Measurements from ENCODE around the gene RAB4B. TPM values are rescaled to one million over a fixed set of nuclear protein-coding genes. Genes with fewer than 3 reads are reported as not detected.
"Not testable (repeated sequence)": the region's sequence is repeated elsewhere in the genome, so short reads cannot be mapped to it uniquely, and the experiment has no call there.

The RAB4B gene, protein sequence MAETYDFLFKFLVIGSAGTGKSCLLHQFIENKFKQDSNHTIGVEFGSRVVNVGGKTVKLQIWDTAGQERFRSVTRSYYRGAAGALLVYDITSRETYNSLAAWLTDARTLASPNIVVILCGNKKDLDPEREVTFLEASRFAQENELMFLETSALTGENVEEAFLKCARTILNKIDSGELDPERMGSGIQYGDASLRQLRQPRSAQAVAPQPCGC
- 10 to 100 TPM; 38.0 to 41.7 TPM for total RNA-seq

DNA sequence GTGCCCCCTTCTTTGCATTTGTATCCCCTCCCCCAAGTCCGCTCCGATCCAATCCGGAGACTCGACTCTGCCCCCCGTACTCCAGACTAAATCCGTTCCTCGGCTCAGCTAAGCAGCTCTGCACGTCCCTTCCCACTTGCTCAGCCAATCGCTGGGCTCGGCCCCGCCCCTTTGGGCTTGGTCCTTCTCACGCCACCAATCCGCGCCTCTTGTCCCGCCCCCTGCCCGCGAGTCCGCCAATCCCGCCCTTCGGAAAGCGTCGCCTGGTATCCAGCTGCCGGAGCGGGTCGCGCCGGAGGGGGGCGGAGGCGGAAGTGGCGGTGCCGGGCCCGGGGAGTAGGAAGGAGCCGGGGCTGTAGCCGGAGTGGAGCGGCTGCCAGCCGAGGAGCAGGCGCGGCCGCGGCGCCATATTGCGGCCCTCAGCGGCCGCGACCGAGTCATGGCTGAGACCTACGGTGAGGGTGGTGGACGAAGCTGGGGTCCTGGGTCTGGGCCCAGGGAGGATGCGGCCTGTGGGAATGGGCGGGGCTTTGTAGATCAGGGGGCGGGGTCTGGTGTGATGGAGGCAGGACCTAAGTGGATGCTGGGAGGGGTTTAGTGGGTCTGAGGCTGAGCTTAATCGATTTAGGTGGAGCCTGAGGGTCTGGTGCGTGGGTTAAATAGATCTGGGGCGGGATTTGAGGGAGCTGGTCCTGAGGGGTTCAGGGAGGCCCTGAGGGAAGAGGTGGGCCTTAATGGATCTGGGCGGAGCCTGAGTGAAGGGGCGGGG lies at the start of gene RAB4B:
RAB4B (plus strand) TSS at position 311 of the 769 bp plus-strand sequence; CDS start at position 440, 129 bp downstream.
- Mint-ChIP-seq H3K4me3 (peak within 1 kb of the TSS; percentile 91), H3K27me3 (no peaks in the 10 kb centered on the region), H3K36me3 (peaks cover 8% of the 10 kb centered on the region), H3K9me3 (no peaks in the 10 kb centered on the region), H3K4me1 (ENCODE audit: low read depth) (peaks cover 37% of the 10 kb centered on the region), H3K27ac (peak within 1 kb of the TSS; percentile 92)
- DNase-seq, result peak; percentile 100
- intact Hi-C loops (cut with micrococcal nuclease), result loop anchor here (1.0 to 2.0 kb wide), 7 partner anchors 20 to 163 kb away; partner anchors contain the start of genes ACTMAP and COQ8B
- ChIA-PET CTCF (interaction anchor here (0.9 to 3.0 kb wide), 14 partner anchors 18 to 531 kb away, joined by 3 to 38 read pairs (median 7); partner anchors contain the start of genes ACTMAP and EGLN2), POLR2A (interaction anchor here (0.9 to 3.9 kb wide), 14 partner anchors 15 to 485 kb away, joined by 3 to 54 read pairs (median 5); partner anchors contain the start of genes ACTMAP, COQ8B, EGLN2 and ITPKC)

- H3K4me1 Mint-ChIP-seq (ENCODE audit: low read depth); H3K4me3 Mint-ChIP-seq; H3K9me3 Mint-ChIP-seq; POLR2A ChIA-PET; H3K27ac Mint-ChIP-seq; DNase-seq; intact Hi-C loops (cut with micrococcal nuclease); H3K27me3 Mint-ChIP-seq: not testable (repeated sequence)
- peaks cover 37% of the 10 kb centered on the region for H3K36me3 Mint-ChIP-seq
- CTCF ChIA-PET, result interaction anchor here (0.8 kb wide), 1 partner anchor 95 kb away, joined by 3 read pairs; no protein-coding TSS in a partner anchor
These were observed 48.0 kb upstream of the RAB4B start for GRCh38 chr19:40730065-40730464.

DNA sequence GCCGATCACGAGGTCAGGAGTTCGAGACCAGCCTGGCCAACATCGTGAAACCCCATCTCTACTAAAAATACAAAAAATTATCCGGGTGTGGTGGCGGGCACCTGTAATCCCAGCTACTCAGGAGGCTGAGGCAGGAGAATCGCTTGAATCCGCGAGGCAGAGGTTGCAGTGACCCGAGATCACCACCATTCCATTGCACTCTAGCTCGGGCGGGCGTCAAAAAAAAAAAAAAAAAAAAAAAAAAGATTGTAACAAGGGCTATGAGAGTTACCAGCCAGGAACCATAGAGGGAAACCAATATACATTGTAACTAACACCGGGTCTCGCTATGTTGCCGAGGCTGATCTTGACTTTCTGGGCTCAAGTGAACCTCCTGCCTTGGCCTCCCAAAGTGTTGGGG lies 45.7 kb upstream of the RAB4B start:
- H3K36me3 Mint-ChIP-seq, result peaks cover 28% of the 10 kb centered on the region
- POLR2A ChIA-PET; H3K9me3 Mint-ChIP-seq; DNase-seq; H3K27me3 Mint-ChIP-seq; intact Hi-C loops (cut with micrococcal nuclease); H3K27ac Mint-ChIP-seq; H3K4me1 Mint-ChIP-seq (ENCODE audit: low read depth); H3K4me3 Mint-ChIP-seq; CTCF ChIA-PET: not testable (repeated sequence)

- ChIA-PET CTCF (interaction anchor here (1.0 to 1.5 kb wide), 3 partner anchors 11 to 99 kb away, joined by 3 to 6 read pairs (median 4); no protein-coding TSS in a partner anchor), POLR2A (no interaction called here)
- DNase-seq, result no peak
- Mint-ChIP-seq H3K9me3 (no peaks in the 10 kb centered on the region), H3K36me3 (peaks cover 28% of the 10 kb centered on the region), H3K4me1 (ENCODE audit: low read depth) (no peaks in the 10 kb centered on the region), H3K27me3 (no peaks in the 10 kb centered on the region), H3K27ac (no peak overlapping the region), H3K4me3 (no peak overlapping the region)
- intact Hi-C loops (cut with micrococcal nuclease), result no loop called here
These were observed 44.9 kb upstream of the RAB4B start for GRCh38 chr19:40733149-40733548.

DNA sequence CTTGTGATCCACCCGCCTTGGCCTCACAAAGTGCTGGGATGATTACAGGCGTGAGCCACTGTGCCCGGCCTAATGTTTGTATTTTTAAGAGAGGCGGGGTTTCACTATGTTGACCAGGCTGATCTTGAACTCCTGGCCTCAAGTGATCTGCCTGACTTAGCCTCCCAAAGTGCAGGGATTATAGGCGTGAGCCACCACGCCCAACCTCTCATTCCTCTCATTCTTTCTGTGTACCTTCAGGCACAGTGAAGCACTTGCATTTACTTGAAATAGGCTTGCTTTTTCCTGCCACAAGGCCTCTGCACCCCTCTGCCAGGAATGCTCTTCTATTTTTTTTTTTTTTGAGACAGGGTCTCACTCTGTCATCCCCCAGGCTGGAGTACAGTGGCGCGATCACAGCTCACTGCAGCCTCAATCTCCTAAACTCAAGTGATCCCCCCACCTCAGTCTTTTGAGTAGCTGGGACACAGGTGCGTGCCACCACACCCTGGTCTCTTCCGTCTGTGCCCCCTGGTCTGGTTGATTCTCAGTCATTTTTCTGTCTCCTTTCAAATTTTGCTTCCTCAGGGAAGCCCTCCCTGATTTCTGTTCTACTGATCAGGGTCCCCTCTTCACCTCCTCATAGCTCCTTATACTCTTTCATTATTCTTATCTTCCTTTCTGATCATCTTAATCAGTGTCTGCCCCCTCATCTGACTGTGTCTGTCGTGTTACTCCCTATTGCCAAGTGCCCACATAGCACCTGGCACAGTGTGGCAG lies 42.9 kb upstream of the RAB4B start:
- H3K4me1 Mint-ChIP-seq (ENCODE audit: low read depth), result peaks cover 3% of the 10 kb centered on the region
- CTCF ChIA-PET, result no interaction called here
- POLR2A ChIA-PET, result no interaction called here
- H3K27me3 Mint-ChIP-seq, result no peaks in the 10 kb centered on the region
- DNase-seq, result no peak
- peaks cover 31% of the 10 kb centered on the region for H3K36me3 Mint-ChIP-seq
- intact Hi-C loops (cut with micrococcal nuclease), result no loop called here
- no peak overlapping the region for H3K27ac Mint-ChIP-seq
- H3K9me3 Mint-ChIP-seq, result no peaks in the 10 kb centered on the region
- no peak overlapping the region for H3K4me3 Mint-ChIP-seq

GRCh38 chr19:40736661-40737060 lies 41.4 kb upstream of the RAB4B start:
- H3K27me3 Mint-ChIP-seq, result no peaks in the 10 kb centered on the region
- no peaks in the 10 kb centered on the region for H3K9me3 Mint-ChIP-seq
- ChIA-PET CTCF (no interaction called here), POLR2A (no interaction called here)
- no peak overlapping the region for H3K27ac Mint-ChIP-seq
- DNase-seq, result no peak
- H3K4me3 Mint-ChIP-seq, result no peak overlapping the region
- H3K36me3 Mint-ChIP-seq, result peaks cover 22% of the 10 kb centered on the region
- intact Hi-C loops (cut with micrococcal nuclease), result no loop called here
- peaks cover 3% of the 10 kb centered on the region for H3K4me1 Mint-ChIP-seq (ENCODE audit: low read depth)

- Mint-ChIP-seq H3K9me3 (no peaks in the 10 kb centered on the region), H3K36me3 (peaks cover 22% of the 10 kb centered on the region), H3K27ac (no peak overlapping the region), H3K4me1 (ENCODE audit: low read depth) (peaks cover 3% of the 10 kb centered on the region), H3K4me3 (no peak overlapping the region), H3K27me3 (no peaks in the 10 kb centered on the region)
- CTCF ChIA-PET, result no interaction called here
- intact Hi-C loops (cut with micrococcal nuclease), result no loop called here
- POLR2A ChIA-PET, result no interaction called here
- DNase-seq, result no peak
These were observed 40.9 kb upstream of the RAB4B start for GRCh38 chr19:40737102-40737644.

DNA sequence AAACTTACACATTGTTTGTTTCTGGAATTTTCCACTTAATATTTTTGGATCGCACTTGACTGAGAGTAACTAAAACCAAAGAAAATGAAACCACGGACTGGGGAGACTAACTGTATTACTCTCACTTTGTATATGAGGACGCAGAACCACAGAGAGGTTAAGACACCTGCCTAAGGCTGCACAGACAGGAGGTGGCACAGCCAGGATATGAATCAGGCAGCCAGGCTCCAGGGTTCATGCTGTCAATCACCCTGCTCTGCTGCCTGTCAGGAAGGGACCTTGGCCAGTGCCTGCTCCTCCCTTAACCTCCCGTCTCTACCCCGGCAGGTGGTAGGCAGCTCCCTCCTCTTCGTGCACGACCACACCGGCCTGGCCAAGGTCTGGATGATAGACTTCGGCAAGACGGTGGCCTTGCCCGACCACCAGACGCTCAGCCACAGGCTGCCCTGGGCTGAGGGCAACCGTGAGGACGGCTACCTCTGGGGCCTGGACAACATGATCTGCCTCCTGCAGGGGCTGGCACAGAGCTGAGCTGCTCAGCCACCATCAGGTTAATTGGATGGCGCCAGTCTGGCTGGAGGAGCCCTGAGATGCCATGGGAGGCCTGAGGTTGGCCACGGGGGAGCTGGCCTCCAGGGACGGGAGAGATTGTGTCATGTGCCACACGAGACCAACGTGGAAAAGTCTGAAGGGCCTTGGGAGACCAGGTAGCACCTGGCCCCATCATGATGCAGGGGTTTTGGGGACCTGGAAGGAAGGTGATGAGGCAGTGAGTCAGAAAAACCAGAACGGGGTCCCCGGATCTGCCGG lies 38.8 kb upstream of the RAB4B start:
- ChIA-PET POLR2A (no interaction called here), CTCF (no interaction called here)
- intact Hi-C loops (cut with micrococcal nuclease), result no loop called here
- H3K4me3 Mint-ChIP-seq, result no peak overlapping the region
- H3K36me3 Mint-ChIP-seq, result peaks cover 12% of the 10 kb centered on the region
- H3K27ac Mint-ChIP-seq, result no peak overlapping the region
- DNase-seq, result no peak
- H3K9me3 Mint-ChIP-seq, result no peaks in the 10 kb centered on the region
- peaks cover 3% of the 10 kb centered on the region for H3K4me1 Mint-ChIP-seq (ENCODE audit: low read depth)
- H3K27me3 Mint-ChIP-seq, result no peaks in the 10 kb centered on the region

DNA sequence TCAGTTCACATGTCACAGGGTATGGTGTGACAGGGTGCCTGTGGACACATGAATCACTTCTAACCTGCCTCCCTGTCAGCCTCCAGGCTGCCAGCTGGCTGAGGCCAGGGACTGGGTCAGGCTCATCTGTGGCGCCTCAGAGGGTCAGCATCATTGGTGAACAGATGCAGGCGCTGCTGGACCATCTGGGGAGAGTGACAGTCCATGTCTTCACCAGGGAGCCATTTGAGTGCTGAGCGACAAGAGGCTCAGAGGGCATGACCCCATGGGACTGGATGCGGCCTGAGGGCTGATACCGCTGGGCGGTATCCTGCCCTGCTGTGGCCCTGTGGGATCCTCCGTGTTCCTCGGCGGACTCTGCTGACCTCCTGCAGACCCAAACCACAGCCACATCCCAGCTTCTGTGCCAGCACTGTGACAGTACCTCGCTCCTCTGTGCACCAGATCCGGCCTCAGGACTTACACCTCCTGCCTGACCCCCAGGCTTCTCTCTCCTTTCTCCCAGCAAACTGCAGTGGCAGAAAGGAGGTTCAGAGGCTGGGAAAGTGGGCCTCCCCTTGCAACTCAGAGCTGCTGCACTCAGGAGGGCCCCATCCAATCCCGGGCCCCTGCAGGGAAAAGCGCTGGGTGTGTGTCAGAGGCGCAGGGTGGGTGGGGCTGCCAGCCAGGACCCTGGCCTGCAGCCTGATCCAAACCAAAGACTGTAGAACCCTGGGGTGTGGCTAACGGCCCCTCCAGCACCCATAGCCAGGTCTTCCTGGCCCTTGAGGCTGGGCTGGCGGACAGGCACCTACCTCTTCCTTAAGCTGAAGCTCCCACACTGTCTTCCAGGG lies 38.0 kb upstream of the RAB4B start:
- POLR2A ChIA-PET, result no interaction called here
- no peak overlapping the region for H3K27ac Mint-ChIP-seq
- no peaks in the 10 kb centered on the region for H3K9me3 Mint-ChIP-seq
- intact Hi-C loops (cut with micrococcal nuclease), result no loop called here
- H3K4me3 Mint-ChIP-seq, result no peak overlapping the region
- peaks cover 12% of the 10 kb centered on the region for H3K36me3 Mint-ChIP-seq
- peaks cover 3% of the 10 kb centered on the region for H3K4me1 Mint-ChIP-seq (ENCODE audit: low read depth)
- CTCF ChIA-PET, result no interaction called here
- H3K27me3 Mint-ChIP-seq, result no peaks in the 10 kb centered on the region
- no peak for DNase-seq

DNA sequence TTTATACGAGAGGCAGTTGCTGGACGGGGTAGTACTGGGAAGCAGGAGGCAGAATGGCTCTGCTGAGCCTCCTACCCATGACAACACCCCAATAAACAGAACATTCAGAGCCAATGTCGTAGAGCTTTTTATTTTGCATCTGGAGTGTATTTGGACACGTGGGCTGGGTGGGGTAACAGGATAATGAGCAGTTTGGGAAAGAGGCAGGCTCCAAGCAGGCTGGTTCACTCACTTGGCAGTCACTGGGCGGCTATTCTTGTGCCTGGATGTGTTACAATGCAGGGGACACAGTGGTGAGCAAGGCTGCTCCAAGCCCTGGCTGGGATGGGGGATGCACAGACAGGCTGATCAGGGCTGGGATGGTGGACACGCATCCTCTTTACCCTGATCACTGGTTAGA lies 37.3 kb upstream of the RAB4B start:
- ChIA-PET POLR2A (no interaction called here), CTCF (no interaction called here)
- H3K27me3 Mint-ChIP-seq, result no peaks in the 10 kb centered on the region
- H3K4me1 Mint-ChIP-seq (ENCODE audit: low read depth), result peaks cover 3% of the 10 kb centered on the region
- intact Hi-C loops (cut with micrococcal nuclease), result no loop called here
- no peak for DNase-seq
- H3K9me3 Mint-ChIP-seq, result no peaks in the 10 kb centered on the region
- peaks cover 12% of the 10 kb centered on the region for H3K36me3 Mint-ChIP-seq
- no peak overlapping the region for H3K27ac Mint-ChIP-seq
- no peak overlapping the region for H3K4me3 Mint-ChIP-seq

Measured in activated CD4-positive, alpha-beta memory T cell treated with anti-CD3 and anti-CD28 coated beads for 36 hours (primary cell).